Naive thymus-derived CD8-positive, alpha-beta T cell (primary cell): ENCODE measurements around the gene THAP11. TPM values are rescaled to one million over a fixed set of nuclear protein-coding genes. Genes with fewer than 3 reads are reported as not detected.
"Not testable (repeated sequence)": the region's sequence is repeated elsewhere in the genome, so short reads cannot be mapped to it uniquely, and the experiment has no call there.

Source experiments
- ATAC-seq, 2 donors: fragments of 150-1000 bp; cut with Tn5 transposase in 1 of 2; sonication (Bioruptor Pico), chemical (Tn5 transposase) in 1 of 2; 1 replicate in 1 of 2; 2 replicates in 1 of 2; pipeline ENCODE4 v1.10.0; 2021; ENCODE audit warnings: mild to moderate bottlenecking in 2 of 2, moderate library complexity in 2 of 2
- POLR2A ChIA-PET: fragments of 350-600 bp; sonication (Branson Sonifier 250); formaldehyde crosslinking; loops from one replicate; lab custom pipeline; 2021; ENCODE audit warnings: antibody characterized with exemption; lab: Charles Lee
- DNase-seq, 10 donors: peaks; one replicate each; pipeline versions ENCODE4 v3.0.0 to v3.0.0-alpha.2; 2020 to 2022
- H3K27ac Mint-ChIP-seq, 10 donors: one replicate each; pipeline ENCODE4 v1.8.0; 2020 to 2022; ENCODE audit warnings: mild to moderate bottlenecking in 10 of 10, mixed read lengths in 10 of 10, moderate library complexity in 4 of 10, inconsistent platforms in 1 of 10
- H3K27me3 Mint-ChIP-seq, 5 donors: one replicate each; pipeline ENCODE4 v1.8.0; 2021 to 2022; ENCODE audit warnings: mixed read lengths in 5 of 5
- H3K36me3 Mint-ChIP-seq, 3 donors: one replicate each; pipeline ENCODE4 v1.8.0; 2020 to 2022; ENCODE audit warnings: mixed read lengths in 3 of 3, mild to moderate bottlenecking in 2 of 3, inconsistent platforms in 1 of 3
- H3K4me1 Mint-ChIP-seq, 4 donors: one replicate each; pipeline ENCODE4 v1.8.0; 2021 to 2022; ENCODE audit warnings: mixed read lengths in 4 of 4
- H3K4me3 Mint-ChIP-seq, 10 donors: one replicate each; pipeline ENCODE4 v1.8.0; 2020 to 2022; ENCODE audit warnings: mild to moderate bottlenecking in 10 of 10, mixed read lengths in 10 of 10, moderate library complexity in 6 of 10, inconsistent platforms in 1 of 10
- H3K9me3 Mint-ChIP-seq, 9 donors: one replicate each; pipeline ENCODE4 v1.8.0; 2020 to 2022; ENCODE audit warnings: mixed read lengths in 9 of 9, mild to moderate bottlenecking in 3 of 9, inconsistent platforms in 1 of 9, moderate library complexity in 1 of 9
- polyA plus RNA-seq, 3 donors: library from polyadenylated mRNA; unstranded; fragments of 300-500 nt; fragmentation: Illumina TruSeq; gene quantifications; one replicate each; pipeline ENCODE4 v1.2.3, GENCODE V29; 2021
- total RNA-seq, 8 experiments: library from RNA in 2 of 8; stranded (reverse) in 2 of 8; gene quantifications; one replicate each; pipeline ENCODE4 v1.2.3 and lab custom pipeline; 2021 to 2026

THAP11 gene
- total and polyA plus RNA-seq, 5 experiments from 2014 or later: 63.8 to 158 (median 132) TPM

GRCh38 chr16:67853670-67854069 is 11.6 kb downstream of the THAP11 start:
- POLR2A ChIA-PET: interaction anchor here (0.7 kb wide), 1 partner anchor 292 kb away, joined by 3 read pairs; the partner anchor contains the start of gene CTCF
- Mint-ChIP-seq H3K9me3 (no peaks in the 10 kb centered on the region), H3K27me3 (no peaks in the 10 kb centered on the region), H3K27ac (no peak overlapping the region), H3K4me1 (peaks cover 13 to 60% (median 34%) of the 10 kb centered on the region in 4 donors), H3K36me3 (peaks cover 0 to 10% (median 0%) of the 10 kb centered on the region in 3 donors), H3K4me3 (peak overlapping the region in 1 of 10 donors; percentile 51)
- DNase-seq (no peak), ATAC-seq (no peak)

- peaks cover 12 to 45% (median 32%) of the 10 kb centered on the region in 4 donors for H3K4me1 Mint-ChIP-seq
These were observed 13.7 kb downstream of the THAP11 start for GRCh38 chr16:67855789-67856188.

GRCh38 chr16:67856927-67857546 is 14.9 kb downstream of the THAP11 start:
- ATAC-seq (no peak), DNase-seq (no peak)
- H3K4me1 Mint-ChIP-seq: peaks cover 18 to 44% (median 34%) of the 10 kb centered on the region in 4 donors
- peak overlapping the region in 5 of 10 donors; percentile 29 to 77 (median 61) for H3K27ac Mint-ChIP-seq
- H3K9me3 Mint-ChIP-seq: no peaks in the 10 kb centered on the region
- H3K27me3 Mint-ChIP-seq: no peaks in the 10 kb centered on the region
- peaks cover 0 to 15% (median 0%) of the 10 kb centered on the region in 3 donors for H3K36me3 Mint-ChIP-seq
- POLR2A ChIA-PET: interaction anchor here (0.5 to 1.2 kb wide), 2 partner anchors 14 to 211 kb away, joined by 3 to 5 read pairs; no protein-coding TSS in a partner anchor
- no peak overlapping the region for H3K4me3 Mint-ChIP-seq

More at GRCh38 chr16:67855789-67856188, 13.7 kb downstream of the THAP11 start:
- H3K4me3 Mint-ChIP-seq: no peak overlapping the region
- ATAC-seq (no peak), DNase-seq (no peak)
- no peaks in the 10 kb centered on the region for H3K27me3 Mint-ChIP-seq
- H3K36me3 Mint-ChIP-seq: peaks cover 0 to 8% (median 0%) of the 10 kb centered on the region in 3 donors
- POLR2A ChIA-PET: interaction anchor here (0.5 kb wide), 1 partner anchor 268 kb away, joined by 4 read pairs; no protein-coding TSS in a partner anchor
- no peaks in the 10 kb centered on the region for H3K9me3 Mint-ChIP-seq
- H3K27ac Mint-ChIP-seq: peak overlapping the region in 1 of 10 donors; percentile 19

- ATAC-seq: peak; percentile 25 to 67
These were observed 15.6 kb downstream of the THAP11 start for GRCh38 chr16:67857547-67858233.

GRCh38 chr16:67858500-67858899 is 16.4 kb downstream of the THAP11 start:
- POLR2A ChIA-PET: no interaction called here
- H3K4me1 Mint-ChIP-seq: peaks cover 18 to 44% (median 37%) of the 10 kb centered on the region in 4 donors
- peak in 1 of 2 donors; percentile 14 for ATAC-seq
- H3K9me3 Mint-ChIP-seq: no peaks in the 10 kb centered on the region
- peak overlapping the region in 1 of 10 donors; percentile 48 for H3K4me3 Mint-ChIP-seq
- peaks cover 0 to 15% (median 0%) of the 10 kb centered on the region in 3 donors for H3K36me3 Mint-ChIP-seq
- no peak for DNase-seq
- H3K27ac Mint-ChIP-seq: peak overlapping the region in 8 of 10 donors; percentile 1 to 92 (median 60)
- H3K27me3 Mint-ChIP-seq: no peaks in the 10 kb centered on the region

More at GRCh38 chr16:67857547-67858233, 15.6 kb downstream of the THAP11 start:
- H3K4me3 Mint-ChIP-seq: peak overlapping the region in 1 of 10 donors; percentile 23
- H3K36me3 Mint-ChIP-seq: peaks cover 0 to 15% (median 0%) of the 10 kb centered on the region in 3 donors
- peak overlapping the region in 7 of 10 donors; percentile 8 to 69 (median 61) for H3K27ac Mint-ChIP-seq
- peaks cover 18 to 44% (median 37%) of the 10 kb centered on the region in 4 donors for H3K4me1 Mint-ChIP-seq
- POLR2A ChIA-PET: interaction anchor here (0.5 to 1.2 kb wide), 2 partner anchors 15 to 210 kb away, joined by 3 to 5 read pairs; no protein-coding TSS in a partner anchor
- H3K27me3 Mint-ChIP-seq: no peaks in the 10 kb centered on the region
- DNase-seq: no peak
- no peaks in the 10 kb centered on the region for H3K9me3 Mint-ChIP-seq

GRCh38 chr16:67860589-67861398 is 18.7 kb downstream of the THAP11 start:
- peaks cover 14 to 38% (median 28%) of the 10 kb centered on the region in 4 donors for H3K4me1 Mint-ChIP-seq
- no peaks in the 10 kb centered on the region for H3K9me3 Mint-ChIP-seq
- DNase-seq: no peak
- POLR2A ChIA-PET: no interaction called here
- H3K4me3 Mint-ChIP-seq: no peak overlapping the region
- H3K27ac Mint-ChIP-seq: peak overlapping the region in 3 of 10 donors; percentile 21 to 69 (median 38)
- H3K36me3 Mint-ChIP-seq: peaks cover 0 to 23% (median 0%) of the 10 kb centered on the region in 3 donors
- ATAC-seq: no peak
- no peaks in the 10 kb centered on the region for H3K27me3 Mint-ChIP-seq

GRCh38 chr16:67861877-67862276 is 19.8 kb downstream of the THAP11 start:
- ATAC-seq: no peak
- no peaks in the 10 kb centered on the region for H3K27me3 Mint-ChIP-seq
- peak overlapping the region in 1 of 10 donors; percentile 29 for H3K4me3 Mint-ChIP-seq
- H3K9me3 Mint-ChIP-seq: no peaks in the 10 kb centered on the region
- POLR2A ChIA-PET: interaction anchor here (0.6 to 1.0 kb wide), 2 partner anchors 12 to 158 kb away, joined by 3 to 4 read pairs; no protein-coding TSS in a partner anchor
- H3K4me1 Mint-ChIP-seq: peaks cover 14 to 35% (median 24%) of the 10 kb centered on the region in 4 donors
- H3K27ac Mint-ChIP-seq: peak overlapping the region in 3 of 10 donors; percentile 46 to 75 (median 56)
- no peak for DNase-seq
- peaks cover 0 to 27% (median 0%) of the 10 kb centered on the region in 3 donors for H3K36me3 Mint-ChIP-seq

- H3K9me3 Mint-ChIP-seq: no peaks in the 10 kb centered on the region
- ATAC-seq (no peak), DNase-seq (no peak)
- POLR2A ChIA-PET: interaction anchor here (0.6 to 1.1 kb wide), 3 partner anchors 11 to 157 kb away, joined by 3 to 10 read pairs (median 4); no protein-coding TSS in a partner anchor
- H3K27ac Mint-ChIP-seq: peak overlapping the region in 3 of 10 donors; percentile 17 to 56 (median 29)
- H3K4me3 Mint-ChIP-seq: no peak overlapping the region
- peaks cover 0 to 35% (median 0%) of the 10 kb centered on the region in 3 donors for H3K36me3 Mint-ChIP-seq
- H3K4me1 Mint-ChIP-seq: peaks cover 10 to 25% (median 14%) of the 10 kb centered on the region in 4 donors
- no peaks in the 10 kb centered on the region for H3K27me3 Mint-ChIP-seq
These were observed 20.8 kb downstream of the THAP11 start for GRCh38 chr16:67862623-67863583.

GRCh38 chr16:67864044-67864443 is 21.9 kb downstream of the THAP11 start:
- peaks cover 0 to 41% (median 0%) of the 10 kb centered on the region in 3 donors for H3K36me3 Mint-ChIP-seq
- POLR2A ChIA-PET: interaction anchor here (1.1 kb wide), 1 partner anchor 48 kb away, joined by 10 read pairs; no protein-coding TSS in a partner anchor
- not testable (repeated sequence) for DNase-seq, H3K27me3 Mint-ChIP-seq, H3K9me3 Mint-ChIP-seq, ATAC-seq, H3K4me3 Mint-ChIP-seq
- peaks cover 2 to 16% (median 7%) of the 10 kb centered on the region in 4 donors for H3K4me1 Mint-ChIP-seq
- H3K27ac Mint-ChIP-seq: peak overlapping the region in 1 of 10 donors; percentile 77

- H3K27ac Mint-ChIP-seq: peak overlapping the region in 2 of 10 donors; percentile 57 to 68
- DNase-seq: no peak
- H3K36me3 Mint-ChIP-seq: peaks cover 0 to 44% (median 0%) of the 10 kb centered on the region in 3 donors
- peaks cover 2 to 16% (median 7%) of the 10 kb centered on the region in 4 donors for H3K4me1 Mint-ChIP-seq
- no peak overlapping the region for H3K4me3 Mint-ChIP-seq
- no peak for ATAC-seq
- POLR2A ChIA-PET: interaction anchor here (1.1 kb wide), 1 partner anchor 48 kb away, joined by 10 read pairs; no protein-coding TSS in a partner anchor
- no peaks in the 10 kb centered on the region for H3K27me3 Mint-ChIP-seq
- no peaks in the 10 kb centered on the region for H3K9me3 Mint-ChIP-seq
These were observed 22.5 kb downstream of the THAP11 start for GRCh38 chr16:67864594-67864993.
